Activated naive CD4-positive, alpha-beta T cell treated with anti-CD3 and anti-CD28 coated beads, Interleukin-2, amount 10 ng/mL, durations not matched to agents 7 days and 5 days (primary cell): ENCODE data around the gene RPP25.

Source experiments
- CTCF ChIA-PET: fragments of 350-600 bp; sonication (Branson Sonifier 250); formaldehyde crosslinking; loops from one replicate; lab custom pipeline; 2021; ENCODE audit warnings: antibody characterized with exemption; lab: Charles Lee
- DNase-seq: peaks from one replicate; pipeline ENCODE4 v3.0.0-alpha.2; 2020
- H3K27ac Mint-ChIP-seq: one replicate; pipeline ENCODE4 v1.8.0; 2021; ENCODE audit warnings: mild to moderate bottlenecking, moderate library complexity, mixed read lengths
- H3K27me3 Mint-ChIP-seq: one replicate; pipeline ENCODE4 v1.8.0; 2021; ENCODE audit warnings: mild to moderate bottlenecking, mixed read lengths
- H3K36me3 Mint-ChIP-seq: one replicate; pipeline ENCODE4 v1.8.0; 2021; ENCODE audit warnings: mixed read lengths
- H3K4me1 Mint-ChIP-seq: one replicate; pipeline ENCODE4 v1.8.0; 2021; ENCODE audit warnings: mixed read lengths
- H3K4me3 Mint-ChIP-seq: one replicate; pipeline ENCODE4 v1.8.0; 2021; ENCODE audit warnings: mild to moderate bottlenecking, moderate library complexity, mixed read lengths
- H3K9me3 Mint-ChIP-seq: one replicate; pipeline ENCODE4 v1.8.0; 2021; ENCODE audit warnings: mixed read lengths

Gene RPP25, protein sequence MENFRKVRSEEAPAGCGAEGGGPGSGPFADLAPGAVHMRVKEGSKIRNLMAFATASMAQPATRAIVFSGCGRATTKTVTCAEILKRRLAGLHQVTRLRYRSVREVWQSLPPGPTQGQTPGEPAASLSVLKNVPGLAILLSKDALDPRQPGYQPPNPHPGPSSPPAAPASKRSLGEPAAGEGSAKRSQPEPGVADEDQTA

GRCh38 chr15:74956648-74957475 is at the start of gene RPP25:
RPP25 (minus strand) TSS chr15:74956772; CDS start chr15:74956583, 189 bp downstream.
- H3K27ac Mint-ChIP-seq, result no peak within 1 kb of the TSS
- CTCF ChIA-PET, result interaction anchor here (0.6 to 1.4 kb wide), 5 partner anchors 23 to 245 kb away, joined by 3 to 7 read pairs (median 4); partner anchors contain the start of genes C15orf39 and SCAMP5

DNA sequence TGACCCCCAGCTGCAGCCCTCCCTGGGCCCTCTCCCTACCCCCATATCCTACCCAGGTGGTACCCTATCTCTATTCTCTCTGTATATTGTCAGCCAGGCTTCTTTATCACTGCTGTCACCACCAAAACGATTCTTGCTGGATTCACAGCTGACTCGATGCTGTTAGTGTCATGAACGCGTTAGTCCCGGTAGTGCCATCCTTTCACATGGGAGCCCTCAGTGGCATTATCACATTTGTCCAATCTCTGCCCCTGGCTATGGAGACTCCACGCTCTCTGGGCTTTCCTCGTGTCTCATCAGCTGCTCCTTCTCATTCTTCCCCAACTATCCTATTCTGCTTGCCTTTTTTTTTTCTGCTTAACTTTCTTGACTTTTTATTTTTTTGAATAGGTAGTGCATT is 45.8 kb upstream of the RPP25 start:
- Mint-ChIP-seq H3K27ac (no peak overlapping the region), H3K9me3 (no peaks in the 10 kb centered on the region), H3K4me3 (no peak overlapping the region), H3K36me3 (no peaks in the 10 kb centered on the region), H3K27me3 (peaks cover 15% of the 10 kb centered on the region), H3K4me1 (no peaks in the 10 kb centered on the region)
- CTCF ChIA-PET, result interaction anchor here (0.7 kb wide), 1 partner anchor 276 kb away, joined by 3 read pairs; no protein-coding TSS in a partner anchor
- no peak for DNase-seq

More at GRCh38 chr15:74956648-74957475, at the start of gene RPP25:
- Mint-ChIP-seq H3K4me3 (peak within 1 kb of the TSS; percentile 71), H3K4me1 (peaks cover 53% of the 10 kb centered on the region), H3K9me3 (no peaks in the 10 kb centered on the region), H3K36me3 (no peaks in the 10 kb centered on the region), H3K27me3 (peaks cover 70% of the 10 kb centered on the region)
- DNase-seq, result peak; percentile 84

DNA sequence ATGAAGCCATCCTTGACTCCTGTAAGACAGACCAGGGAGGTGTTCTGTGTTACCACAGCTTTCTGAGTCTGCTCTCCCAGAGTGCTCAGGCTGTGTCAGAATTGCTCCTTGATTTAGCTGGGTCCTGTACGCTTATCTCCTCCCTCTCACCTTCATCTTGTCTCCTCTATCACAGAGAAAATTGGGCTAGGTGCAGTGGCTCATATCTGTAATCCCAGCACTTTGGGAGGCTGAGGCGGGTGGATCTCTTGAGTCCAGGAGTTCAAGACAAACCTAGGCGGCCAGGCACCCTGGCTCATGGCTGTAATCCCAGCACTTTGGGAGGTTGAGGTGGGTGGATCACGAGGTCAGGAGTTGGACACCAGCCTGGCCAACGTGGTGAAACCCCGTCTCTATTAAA is 44.7 kb upstream of the RPP25 start:
- no peaks in the 10 kb centered on the region for H3K36me3 Mint-ChIP-seq
- no peak for DNase-seq
- peaks cover 23% of the 10 kb centered on the region for H3K27me3 Mint-ChIP-seq
- no peaks in the 10 kb centered on the region for H3K9me3 Mint-ChIP-seq
- no peak overlapping the region for H3K4me3 Mint-ChIP-seq
- H3K27ac Mint-ChIP-seq, result no peak overlapping the region
- H3K4me1 Mint-ChIP-seq, result peaks cover 3% of the 10 kb centered on the region
- CTCF ChIA-PET, result no interaction called here

DNA sequence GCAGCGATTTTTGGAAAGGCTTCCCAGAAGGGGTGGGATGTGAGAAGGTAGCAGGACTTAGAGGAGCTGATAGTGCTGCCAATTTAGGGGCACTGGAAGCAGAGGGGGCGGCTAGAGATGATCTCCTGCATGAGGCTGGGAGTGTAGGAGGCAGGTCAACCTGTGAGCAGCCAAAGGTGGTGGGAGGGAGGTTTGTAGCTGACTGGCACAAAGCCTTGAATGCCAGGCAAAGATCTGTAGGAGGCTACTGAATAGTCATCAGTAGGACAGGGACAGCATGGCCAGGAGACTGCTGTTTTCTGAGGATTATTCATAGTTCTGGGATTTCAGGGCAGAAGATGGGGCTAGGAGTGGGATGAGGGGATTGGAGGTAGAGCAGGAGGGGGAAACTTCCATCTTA is 41.0 kb upstream of the RPP25 start:
- Mint-ChIP-seq H3K4me3 (no peak overlapping the region), H3K27me3 (peaks cover 45% of the 10 kb centered on the region), H3K9me3 (no peaks in the 10 kb centered on the region), H3K36me3 (no peaks in the 10 kb centered on the region), H3K27ac (no peak overlapping the region), H3K4me1 (peaks cover 10% of the 10 kb centered on the region)
- CTCF ChIA-PET, result no interaction called here
- DNase-seq, result no peak

DNA sequence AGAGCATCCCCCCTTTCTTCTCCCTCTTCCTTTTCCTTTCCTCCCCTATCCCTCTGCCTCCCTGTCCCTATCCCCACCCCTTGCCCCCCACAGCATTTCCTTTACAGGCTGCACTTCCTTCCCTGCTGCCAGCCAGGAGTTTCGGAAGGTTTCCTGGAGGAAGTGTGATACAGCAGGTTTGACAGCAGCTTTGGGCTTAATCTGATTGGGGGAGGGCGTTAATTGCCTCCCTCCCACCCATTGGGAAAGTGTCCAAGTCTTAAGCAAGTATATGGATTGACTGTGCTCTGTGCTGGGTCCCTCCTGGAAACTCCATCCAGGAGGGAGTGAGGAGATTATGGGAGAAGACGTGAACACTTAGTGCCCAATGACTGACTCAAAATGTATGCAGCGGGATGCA is 40.6 kb upstream of the RPP25 start:
- H3K9me3 Mint-ChIP-seq, result no peaks in the 10 kb centered on the region
- H3K36me3 Mint-ChIP-seq, result no peaks in the 10 kb centered on the region
- H3K27ac Mint-ChIP-seq, result no peak overlapping the region
- no peak for DNase-seq
- H3K4me1 Mint-ChIP-seq, result peaks cover 10% of the 10 kb centered on the region
- peaks cover 45% of the 10 kb centered on the region for H3K27me3 Mint-ChIP-seq
- H3K4me3 Mint-ChIP-seq, result no peak overlapping the region
- CTCF ChIA-PET, result no interaction called here

- CTCF ChIA-PET, result interaction anchor here (0.6 to 1.9 kb wide), 4 partner anchors 33 to 607 kb away, joined by 3 to 4 read pairs (median 4); partner anchors contain the start of gene RPP25
- peak overlapping the region; percentile 62 for H3K4me3 Mint-ChIP-seq
- H3K9me3 Mint-ChIP-seq, result no peaks in the 10 kb centered on the region
- H3K27me3 Mint-ChIP-seq, result peaks cover 45% of the 10 kb centered on the region
- H3K36me3 Mint-ChIP-seq, result no peaks in the 10 kb centered on the region
- DNase-seq, result no peak
- H3K27ac Mint-ChIP-seq, result peak overlapping the region; percentile 3
- peaks cover 10% of the 10 kb centered on the region for H3K4me1 Mint-ChIP-seq
These were observed 39.5 kb upstream of the RPP25 start for GRCh38 chr15:74995779-74996765.

GRCh38 chr15:74995182-74995778 is 38.7 kb upstream of the RPP25 start, which contains the start of gene SCAMP5:
SCAMP5 (plus strand) TSS chr15:74995563; CDS start chr15:75011840, 16,277 bp downstream.
- Mint-ChIP-seq H3K36me3 (no peaks in the 10 kb centered on the region), H3K27me3 (peaks cover 50% of the 10 kb centered on the region), H3K9me3 (no peaks in the 10 kb centered on the region), H3K4me1 (peaks cover 10% of the 10 kb centered on the region), H3K4me3 (peak within 1 kb of the TSS; percentile 62), H3K27ac (peak within 1 kb of the TSS; percentile 3)
- CTCF ChIA-PET, result interaction anchor here (0.7 to 1.9 kb wide), 5 partner anchors 20 to 224 kb away, joined by 3 to 4 read pairs (median 3); partner anchors contain the start of gene RPP25
- DNase-seq, result peak; percentile 97

- Mint-ChIP-seq H3K27me3 (peaks cover 50% of the 10 kb centered on the region), H3K4me1 (peaks cover 10% of the 10 kb centered on the region), H3K36me3 (no peaks in the 10 kb centered on the region), H3K4me3 (no peak overlapping the region), H3K27ac (no peak overlapping the region), H3K9me3 (no peaks in the 10 kb centered on the region)
- CTCF ChIA-PET, result interaction anchor here (0.8 to 1.9 kb wide), 4 partner anchors 21 to 224 kb away, joined by 3 to 4 read pairs (median 3); no protein-coding TSS in a partner anchor
- no peak for DNase-seq
These were observed 38.1 kb upstream of the RPP25 start for GRCh38 chr15:74994685-74995084.

DNA sequence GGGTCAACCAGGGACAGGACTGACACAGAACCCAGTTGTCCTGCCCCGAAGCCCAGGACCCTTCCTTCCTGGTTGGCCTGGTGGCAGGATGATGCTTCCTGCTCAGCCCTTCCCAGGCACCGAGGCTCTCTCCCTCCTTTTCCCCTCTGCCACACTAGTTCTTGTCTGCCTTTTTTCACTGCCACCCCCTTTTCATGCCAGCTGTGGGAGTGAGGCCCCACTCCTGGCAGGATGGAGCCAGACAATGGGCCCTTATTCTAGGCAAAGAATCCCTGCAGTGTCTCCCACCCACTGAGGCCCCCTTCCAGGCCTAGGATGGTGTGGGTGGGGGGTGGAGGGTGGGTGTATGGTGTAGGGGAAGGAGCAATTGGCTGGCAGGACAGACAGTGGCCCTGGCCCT is 37.7 kb upstream of the RPP25 start:
- H3K27me3 Mint-ChIP-seq, result peaks cover 50% of the 10 kb centered on the region
- no peak for DNase-seq
- H3K27ac Mint-ChIP-seq, result no peak overlapping the region
- CTCF ChIA-PET, result interaction anchor here (1.0 to 1.9 kb wide), 2 partner anchors 21 to 223 kb away, joined by 3 to 4 read pairs; no protein-coding TSS in a partner anchor
- no peaks in the 10 kb centered on the region for H3K36me3 Mint-ChIP-seq
- no peaks in the 10 kb centered on the region for H3K9me3 Mint-ChIP-seq
- peaks cover 10% of the 10 kb centered on the region for H3K4me1 Mint-ChIP-seq
- H3K4me3 Mint-ChIP-seq, result no peak overlapping the region

GRCh38 chr15:74992619-74993018 is 36.0 kb upstream of the RPP25 start:
- CTCF ChIA-PET, result no interaction called here

DNA sequence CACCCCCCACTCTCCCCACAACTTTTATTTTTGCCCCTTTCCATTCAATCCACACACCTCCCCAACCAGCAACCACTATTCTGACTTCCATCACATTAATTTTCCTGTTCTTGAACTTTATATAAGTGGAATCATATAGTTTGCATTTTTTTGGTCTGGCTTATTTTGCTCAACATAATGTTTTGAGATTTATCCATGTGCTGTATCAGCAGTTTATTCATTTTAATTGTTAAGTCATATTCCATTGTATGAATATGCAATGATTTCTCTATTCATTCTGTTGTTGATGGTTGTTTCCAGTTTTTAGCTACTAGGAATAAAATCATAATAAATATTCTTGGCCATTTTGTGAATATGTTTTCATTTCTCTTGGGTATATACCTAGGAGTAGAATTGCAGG is 33.0 kb upstream of the RPP25 start:
- CTCF ChIA-PET, result interaction anchor here (2.4 to 3.2 kb wide), 2 partner anchors 35 to 39 kb away, joined by 7 to 13 read pairs; no protein-coding TSS in a partner anchor
- H3K4me1 Mint-ChIP-seq, result no peaks in the 10 kb centered on the region
- H3K4me3 Mint-ChIP-seq, result no peak overlapping the region
- H3K27ac Mint-ChIP-seq, result no peak overlapping the region
- no peaks in the 10 kb centered on the region for H3K9me3 Mint-ChIP-seq
- no peak for DNase-seq
- H3K36me3 Mint-ChIP-seq, result no peaks in the 10 kb centered on the region
- peaks cover 26% of the 10 kb centered on the region for H3K27me3 Mint-ChIP-seq

More at GRCh38 chr15:74992619-74993018, 36.0 kb upstream of the RPP25 start:
- Mint-ChIP-seq H3K9me3 (no peaks in the 10 kb centered on the region), H3K27ac (no peak overlapping the region), H3K27me3 (peaks cover 41% of the 10 kb centered on the region), H3K4me3 (no peak overlapping the region), H3K36me3 (no peaks in the 10 kb centered on the region), H3K4me1 (peaks cover 10% of the 10 kb centered on the region)
- DNase-seq, result no peak

DNA sequence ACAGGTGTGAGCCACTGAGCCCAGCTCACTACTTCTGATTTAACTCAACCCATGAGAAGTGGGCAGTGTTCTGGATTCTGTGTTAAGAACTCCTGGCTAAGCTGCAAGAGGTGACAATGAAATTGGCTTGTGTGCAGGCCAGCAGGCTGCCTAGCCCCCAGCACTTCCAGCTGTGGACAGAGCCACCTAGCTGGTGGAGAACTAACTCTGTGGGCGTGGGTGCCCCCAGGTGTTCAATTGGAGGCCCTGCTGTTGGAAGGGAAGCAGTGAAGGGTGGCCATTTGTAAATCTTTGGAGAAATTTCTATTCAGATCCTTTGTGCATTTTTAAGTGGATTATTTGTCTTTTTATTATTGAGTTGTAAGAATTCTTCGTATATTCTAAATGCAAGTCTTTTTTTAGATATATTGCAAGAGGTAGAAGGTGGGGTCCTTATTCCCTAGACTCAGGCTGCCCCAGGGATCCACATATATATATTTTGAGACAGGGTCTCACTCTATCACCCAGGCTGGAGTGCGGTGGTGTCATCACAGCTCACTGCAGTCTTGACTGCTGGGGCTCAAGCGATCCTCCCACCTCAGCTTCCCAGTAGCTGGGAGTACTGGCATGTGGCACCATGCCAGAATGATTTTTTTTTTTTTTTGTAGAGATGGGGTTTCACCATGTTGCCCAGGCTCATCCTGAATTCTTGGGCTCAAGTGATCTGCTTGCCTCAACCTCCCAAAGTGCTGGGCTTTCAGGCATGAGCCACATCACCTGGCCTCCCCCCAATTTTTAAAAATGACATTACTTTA is 31.6 kb upstream of the RPP25 start:
- H3K4me3 Mint-ChIP-seq, result no peak overlapping the region
- CTCF ChIA-PET, result interaction anchor here (0.9 to 3.2 kb wide), 11 partner anchors 12 to 219 kb away, joined by 3 to 13 read pairs (median 4); partner anchors contain the start of genes FAM219B and RPP25
- H3K9me3 Mint-ChIP-seq, result no peaks in the 10 kb centered on the region
- H3K4me1 Mint-ChIP-seq, result peaks cover 6% of the 10 kb centered on the region
- no peak overlapping the region for H3K27ac Mint-ChIP-seq
- no peaks in the 10 kb centered on the region for H3K36me3 Mint-ChIP-seq
- peak; percentile 69 for DNase-seq
- peaks cover 25% of the 10 kb centered on the region for H3K27me3 Mint-ChIP-seq
